Fibroblast of skin of right biceps (primary cell): ENCODE measurements around the gene CHD9NB.

Experiments
- DNase-seq: peaks from one replicate; pipeline ENCODE4 v3.0.0-alpha.2; 2013

Gene CHD9NB

DNA sequence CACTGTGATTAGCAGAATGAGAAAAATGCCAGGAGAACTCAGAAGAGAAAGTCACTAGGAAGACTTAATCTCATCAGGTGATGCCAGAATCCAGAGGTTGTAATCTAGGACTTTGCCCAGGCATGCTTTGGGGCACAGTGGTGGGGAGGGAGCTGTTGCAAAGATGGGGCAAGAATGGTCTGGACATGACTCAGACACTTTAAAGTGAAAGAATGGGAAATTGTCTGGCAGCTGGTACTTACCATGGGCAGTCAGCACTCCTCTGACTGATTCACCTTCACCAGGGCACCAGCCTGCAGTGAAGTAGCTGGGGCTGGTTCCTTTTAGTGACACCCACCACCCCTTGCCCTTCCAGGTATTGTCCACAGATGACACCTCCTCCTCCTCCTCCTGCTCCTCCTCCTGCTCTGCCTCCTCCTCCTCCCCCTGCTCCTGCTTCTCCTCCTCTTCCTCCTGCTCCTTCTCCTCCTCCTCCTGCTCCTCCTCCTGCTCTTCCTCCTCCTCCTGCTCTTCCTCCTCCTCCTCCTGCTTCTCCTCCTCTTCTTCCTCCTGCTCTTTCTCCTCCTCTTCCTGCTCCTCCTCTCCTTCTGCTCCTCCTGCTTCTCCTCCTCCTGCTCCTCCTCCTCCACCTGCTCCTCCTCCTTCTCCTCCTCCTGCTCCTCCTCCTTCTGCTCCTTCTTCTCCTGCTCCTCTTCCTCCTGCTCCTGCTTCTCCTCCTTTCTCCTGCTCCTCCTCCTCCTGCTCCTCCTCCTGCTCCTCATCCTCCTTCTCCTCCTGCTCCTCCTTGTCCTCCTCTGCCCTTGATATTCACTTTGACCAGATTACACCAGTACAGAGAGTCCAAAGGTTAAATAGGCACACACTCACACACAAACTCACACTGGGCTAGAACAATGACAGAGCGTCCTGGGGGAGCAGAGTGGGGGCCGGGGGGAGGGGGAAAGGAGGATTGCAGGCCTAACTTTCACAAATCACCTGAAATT lies at the start of gene CHD9NB:
Gene CHD9NB (minus strand): TSS at position 379 of the 983 bp plus-strand sequence. CDS start 8,739 bp downstream, outside the sequence.
- DNase-seq: peak; percentile 73

DNA sequence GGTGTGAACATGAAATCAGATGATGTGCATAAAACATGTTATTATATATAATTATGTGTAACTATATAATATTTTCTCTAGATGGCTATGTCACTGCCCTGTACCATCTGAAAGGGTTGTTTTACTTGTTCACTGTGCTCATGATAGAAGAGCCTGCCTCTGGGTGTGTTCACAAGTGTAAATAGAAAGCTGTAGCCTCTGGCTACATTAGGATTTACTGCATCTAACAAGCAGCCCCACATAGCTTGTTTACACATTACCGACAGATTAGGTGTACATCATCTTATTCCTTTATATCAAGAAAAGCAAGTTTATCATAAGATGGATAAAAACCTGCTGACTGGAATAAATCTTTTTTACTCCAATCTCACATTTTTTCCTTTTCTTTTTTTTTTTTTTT lies 48.2 kb upstream of the CHD9NB start:
- no peak for DNase-seq

DNA sequence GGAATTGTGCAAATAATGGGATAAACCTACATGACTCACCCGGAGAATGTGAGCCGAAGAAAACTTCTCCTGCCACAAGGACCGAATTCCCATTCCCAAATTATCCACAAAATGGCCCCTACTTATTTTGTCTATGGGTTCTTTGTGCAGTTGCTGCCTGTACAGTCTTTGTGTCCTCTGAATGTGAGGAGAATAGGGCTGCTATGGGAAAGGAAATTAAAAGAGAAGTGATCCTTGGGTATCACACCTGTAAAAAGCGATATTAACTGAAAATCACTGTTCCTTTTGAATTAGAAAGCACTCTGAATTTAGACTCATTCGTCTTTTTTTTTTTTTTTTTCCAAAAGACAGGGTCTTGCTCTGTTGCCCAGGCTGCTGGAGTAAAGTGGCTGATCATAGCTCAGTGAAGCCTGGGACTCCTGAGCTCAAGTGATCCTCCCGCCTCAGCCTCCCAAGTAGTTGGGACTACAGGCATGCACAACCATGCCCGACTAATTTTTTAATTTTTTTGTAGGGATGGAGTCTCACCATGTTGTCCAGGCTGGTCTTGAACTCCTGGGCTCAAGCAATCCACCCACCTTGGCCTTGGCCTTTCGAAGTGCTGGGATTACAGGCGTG lies 47.5 kb upstream of the CHD9NB start:
- DNase-seq: no peak

DNA sequence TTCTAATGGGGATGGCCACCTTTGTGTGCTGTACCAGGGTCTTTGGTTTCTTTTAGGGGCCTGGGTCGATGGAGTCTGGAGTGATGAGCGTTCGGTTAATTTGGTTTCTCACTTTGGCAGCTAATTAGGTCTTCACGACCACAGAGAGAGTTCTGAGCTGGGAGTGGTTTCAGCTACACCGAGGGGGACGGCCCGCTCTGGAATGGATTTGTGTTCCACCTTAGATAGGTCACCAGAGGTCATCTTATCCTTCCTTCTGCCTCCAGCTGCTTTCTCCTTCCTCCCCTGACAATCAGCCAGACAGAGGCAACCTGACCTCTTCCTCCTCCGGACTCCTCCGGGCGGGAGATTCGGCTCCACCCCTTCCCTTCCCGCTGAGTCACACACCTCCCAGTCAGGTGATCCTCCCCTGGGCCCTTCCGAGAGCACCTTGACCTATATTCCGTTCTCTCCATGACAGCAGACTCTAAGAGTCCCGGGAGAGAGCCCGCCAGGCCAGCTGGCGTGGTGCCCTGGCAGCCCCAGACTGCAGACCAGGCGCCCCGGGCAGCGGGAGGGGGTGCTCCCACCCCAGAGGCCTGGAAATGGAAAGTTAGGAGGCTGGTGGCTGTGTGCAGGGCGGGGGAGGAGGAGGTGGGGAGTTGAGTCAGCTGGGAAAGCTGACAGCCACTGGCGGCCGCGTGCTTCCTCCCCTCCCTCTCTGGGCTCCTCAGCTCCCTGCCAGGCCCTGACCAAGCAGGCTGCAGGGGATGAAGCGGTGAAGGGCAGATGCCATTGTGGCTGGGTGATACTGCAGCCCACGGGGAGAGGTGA lies 46.8 kb upstream of the CHD9NB start:
- peak; percentile 90 for DNase-seq

DNA sequence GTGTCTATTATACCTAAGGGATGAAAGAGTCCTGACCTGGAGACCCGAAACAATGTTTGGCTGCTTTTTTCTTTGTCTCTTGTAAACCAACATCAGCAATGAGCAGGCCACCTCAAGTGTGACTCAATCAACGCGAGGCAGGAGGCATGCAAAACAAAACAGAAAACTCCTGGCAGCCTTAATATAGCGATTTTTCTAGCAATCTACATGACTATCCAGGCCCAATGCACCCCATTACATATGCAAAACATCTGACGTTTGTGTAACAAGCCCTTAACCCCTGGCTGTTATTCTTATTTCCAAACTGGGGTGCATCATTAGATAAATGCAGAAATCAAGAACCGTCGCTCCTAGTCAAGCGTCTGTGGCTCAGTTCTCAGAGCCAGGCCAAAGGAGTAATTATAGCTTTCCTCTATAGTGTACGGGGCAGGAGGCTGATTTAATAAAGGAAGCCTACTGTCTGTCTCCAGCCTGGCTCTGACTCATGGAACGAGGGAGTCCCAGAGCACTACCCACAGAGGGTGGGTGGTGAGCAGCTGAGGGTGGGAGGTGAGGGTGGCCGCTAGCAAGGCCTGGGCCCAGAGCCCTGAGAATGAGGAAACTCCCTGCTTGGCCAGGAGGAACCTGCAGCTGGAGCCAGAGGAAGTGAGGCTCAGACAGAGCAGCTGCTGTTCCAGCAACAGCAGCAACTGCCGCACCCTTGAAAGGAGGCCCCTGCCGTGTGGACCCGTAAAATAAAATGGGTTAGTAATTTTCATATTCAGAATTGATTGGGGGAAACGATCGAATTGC lies 46.0 kb upstream of the CHD9NB start:
- peak; percentile 93 for DNase-seq

DNA sequence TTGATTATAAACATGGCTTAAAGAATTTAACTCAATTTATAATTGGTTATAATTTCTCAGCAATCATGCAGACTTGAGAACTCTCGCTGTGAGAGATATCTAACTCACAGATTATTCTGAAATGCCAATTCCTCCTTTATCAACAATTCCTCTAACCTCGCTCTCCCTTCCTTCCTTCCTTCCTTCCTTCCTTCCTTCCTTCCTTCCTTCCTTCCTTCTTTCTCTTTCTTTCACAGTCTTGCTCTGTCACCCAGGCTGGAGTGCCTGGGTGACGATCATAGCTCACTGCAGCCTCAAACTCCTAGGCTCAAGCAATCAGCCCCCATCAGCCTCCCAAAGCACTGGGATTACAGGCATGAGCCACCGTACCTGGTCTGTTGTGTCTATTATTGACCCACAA lies 44.5 kb upstream of the CHD9NB start:
- DNase-seq: no peak

DNA sequence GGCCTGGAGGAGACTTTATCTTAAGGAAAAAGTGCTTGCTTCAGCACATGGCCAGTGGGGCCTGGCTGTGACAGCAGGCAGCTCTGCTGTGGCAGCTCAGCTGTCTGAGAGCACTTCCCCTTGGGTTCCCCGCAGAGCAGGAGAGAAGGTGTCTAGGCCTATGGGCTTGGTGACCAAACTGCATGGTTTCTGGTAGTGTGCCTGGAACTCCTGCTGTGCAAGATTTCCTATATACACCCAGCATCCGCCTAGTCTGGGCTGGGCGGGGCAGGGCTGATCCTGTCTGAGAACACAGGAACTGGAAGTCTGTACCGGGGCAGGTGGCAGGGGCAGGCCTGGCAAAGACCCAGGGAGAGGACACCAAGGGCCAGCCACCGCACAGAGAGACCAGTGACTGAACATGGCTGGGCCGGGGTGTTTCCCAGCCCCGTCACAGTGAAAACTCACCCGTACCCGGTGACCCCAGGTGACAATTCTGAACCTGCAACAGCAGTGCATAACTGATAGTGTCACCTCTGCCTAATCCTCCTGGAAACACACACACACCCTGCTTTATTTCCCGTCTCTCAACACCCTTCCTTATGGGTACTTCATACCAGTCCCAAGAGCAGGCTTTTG lies 41.4 kb upstream of the CHD9NB start:
- no peak for DNase-seq

DNA sequence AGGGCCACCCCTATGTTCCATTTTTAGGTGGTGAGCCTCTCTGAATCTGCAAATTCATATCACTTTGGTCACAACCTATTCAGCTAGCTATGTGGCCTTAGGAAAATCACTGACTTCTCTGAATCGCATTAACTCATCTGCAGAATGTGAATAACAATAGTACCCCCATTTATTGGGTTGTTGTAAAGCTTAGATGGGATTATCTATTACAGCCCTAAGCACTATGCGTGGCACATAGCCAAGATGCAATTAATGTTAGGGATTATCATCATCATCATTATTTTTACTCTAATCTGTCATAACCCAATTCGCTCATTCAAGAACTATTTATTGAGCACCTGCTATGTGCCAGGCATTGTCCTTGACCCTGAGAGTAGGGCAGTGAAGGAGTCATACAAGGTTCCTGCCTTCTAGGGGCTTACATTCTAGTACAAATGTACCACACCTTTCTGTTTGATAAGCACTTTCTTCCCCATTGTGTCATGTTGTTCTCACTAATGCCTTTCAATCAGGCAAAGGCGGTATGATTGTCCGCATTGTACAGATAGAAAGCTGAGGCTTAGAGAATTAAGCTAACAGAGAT lies 40.6 kb upstream of the CHD9NB start:
- DNase-seq: no peak

DNA sequence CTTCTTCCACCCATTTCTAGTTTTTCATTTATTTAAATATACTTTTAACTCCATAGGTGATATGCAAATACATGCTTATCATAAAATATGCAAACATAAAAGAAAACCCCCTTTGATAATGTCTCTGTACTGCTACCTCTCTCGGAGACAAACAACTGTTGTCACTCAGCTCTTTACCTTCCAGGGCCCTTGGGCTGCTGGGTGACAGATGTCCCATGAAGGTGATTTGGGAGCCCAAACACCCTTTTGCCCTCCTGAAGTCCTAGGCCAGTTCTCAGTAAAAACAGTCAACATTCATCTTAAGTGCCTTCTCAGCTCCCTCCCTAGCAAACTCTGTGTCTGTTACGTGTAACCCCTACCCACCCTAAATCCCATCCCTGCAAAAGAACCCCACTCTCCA lies 39.6 kb upstream of the CHD9NB start:
- DNase-seq: no peak

DNA sequence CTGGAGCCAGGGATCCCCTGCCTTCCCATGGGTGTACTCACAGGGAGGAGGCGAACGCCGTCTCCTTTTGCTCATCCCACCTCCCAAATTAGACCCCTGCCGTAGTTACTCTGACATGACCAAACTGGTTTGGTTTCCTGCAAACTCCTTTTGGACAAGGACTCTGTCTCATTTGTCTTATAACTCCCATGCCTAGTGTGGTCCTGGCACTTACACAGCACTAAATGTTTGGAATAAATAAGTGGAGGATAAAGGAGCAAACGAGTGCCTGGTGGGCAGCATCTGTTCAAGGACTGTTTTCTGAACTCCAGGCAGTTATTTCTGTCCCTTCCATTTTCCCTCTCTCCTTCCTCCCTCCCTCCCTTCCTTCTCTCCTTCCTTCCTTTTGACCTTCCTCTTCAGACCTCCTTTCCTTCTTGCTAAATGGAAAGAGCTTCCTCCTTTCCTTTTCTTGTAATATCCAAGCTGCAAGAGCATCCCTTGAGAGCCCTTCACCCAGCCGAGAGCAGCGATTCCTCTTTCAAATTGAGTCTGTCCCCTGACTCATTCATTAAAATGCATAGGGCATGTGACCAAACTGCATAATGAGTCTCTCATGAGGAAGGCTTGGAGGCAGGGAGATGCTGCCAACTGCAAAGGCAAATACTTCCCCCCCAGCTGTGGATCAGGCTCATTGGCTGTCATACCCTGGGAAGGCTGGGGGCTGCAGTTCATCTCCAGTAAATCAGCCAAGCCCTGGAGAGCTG lies 38.9 kb upstream of the CHD9NB start:
- peak; percentile 96 for DNase-seq

DNA sequence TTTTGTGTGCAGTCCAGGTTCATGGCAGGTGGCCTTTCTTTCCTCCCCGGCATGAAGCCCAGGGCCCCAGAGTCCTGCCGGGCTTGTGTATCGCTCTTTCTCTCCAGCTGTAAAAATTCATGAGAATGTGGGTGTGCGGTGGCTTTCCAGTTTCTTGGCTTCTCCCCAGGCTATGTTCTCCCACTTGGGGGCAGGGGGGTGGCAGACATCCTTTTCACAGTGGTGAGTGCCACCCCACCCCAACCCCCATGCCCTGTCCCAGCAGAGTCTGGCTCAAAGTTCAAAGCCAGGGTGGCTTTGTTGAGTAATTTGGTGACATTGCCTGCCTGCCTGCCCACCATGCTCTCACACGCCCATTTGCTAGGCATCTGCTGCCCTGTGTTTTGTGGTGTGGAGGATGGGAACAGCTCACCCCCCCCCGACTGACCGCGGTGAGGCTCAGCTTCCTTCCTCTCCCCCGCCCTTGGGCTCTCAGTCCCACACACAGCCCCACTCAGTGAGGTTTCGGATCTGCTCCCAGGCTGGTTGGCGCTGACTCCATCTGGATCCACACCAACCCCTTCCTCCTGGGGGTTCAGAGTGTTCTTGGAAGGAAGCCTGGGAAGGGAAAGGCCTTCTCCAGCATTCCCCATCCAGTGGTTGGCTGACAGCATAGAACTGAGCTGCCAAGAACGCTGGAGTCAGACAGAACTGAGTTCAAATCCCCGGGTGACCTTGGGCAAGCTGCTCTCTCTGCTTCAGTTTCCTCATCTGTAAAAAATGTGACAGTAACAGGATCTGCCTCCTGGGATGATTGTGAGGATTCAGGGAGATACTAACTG lies 38.1 kb upstream of the CHD9NB start:
- peak; percentile 99 for DNase-seq

DNA sequence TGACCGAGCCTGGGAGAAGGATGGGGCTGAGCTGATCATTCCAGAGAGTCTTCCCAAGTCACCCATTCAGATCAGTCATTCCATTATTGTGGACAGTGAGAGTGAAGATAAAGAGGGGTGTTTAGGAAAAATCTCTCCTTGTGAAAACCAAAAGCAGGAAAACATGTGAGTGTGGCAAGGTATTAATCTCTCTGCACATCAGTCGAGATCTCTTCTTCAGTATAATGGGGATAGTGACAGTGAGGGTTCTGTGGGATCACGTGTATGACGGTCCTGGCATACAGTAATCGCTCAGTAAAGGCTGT lies 37.5 kb upstream of the CHD9NB start:
- no peak for DNase-seq

DNA sequence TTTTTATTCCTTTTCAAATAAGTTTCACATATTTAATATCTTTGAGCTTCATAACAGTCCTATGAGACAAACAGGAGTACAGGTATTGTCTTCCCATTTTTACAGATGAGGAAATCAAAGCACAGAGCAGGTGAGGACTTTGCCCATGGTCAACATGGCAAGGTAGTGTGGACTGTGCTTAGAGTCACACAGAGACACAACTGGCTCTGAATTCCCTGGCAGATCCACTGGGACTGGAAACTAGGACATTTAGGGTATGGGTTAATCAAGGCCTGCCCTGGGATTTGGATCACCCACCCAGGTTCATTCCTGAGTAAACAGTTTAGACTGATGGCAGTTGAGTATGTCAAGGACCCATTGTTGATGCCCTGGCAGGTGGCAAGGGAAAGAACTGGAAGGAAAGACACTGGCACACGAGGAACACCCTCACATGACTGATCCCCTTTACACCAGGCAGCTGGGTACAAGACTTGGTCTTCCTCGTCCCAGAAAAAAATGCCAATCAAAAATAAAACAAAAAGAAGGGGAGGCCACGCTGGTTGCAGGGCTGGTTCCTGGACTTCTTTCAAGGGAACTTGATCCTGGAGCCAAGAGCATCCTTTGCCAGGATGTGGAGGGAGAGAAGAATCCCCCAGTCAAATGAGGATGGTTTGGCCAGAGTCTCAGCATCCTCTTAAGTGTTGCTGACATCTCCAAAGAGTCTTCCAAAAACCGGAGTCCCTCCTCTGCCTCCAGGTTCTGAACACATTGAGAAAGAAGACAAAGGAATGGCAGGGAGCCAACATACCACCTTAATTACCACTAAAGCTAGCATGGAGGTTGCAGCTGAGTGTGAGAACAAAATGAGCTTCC lies 37.0 kb upstream of the CHD9NB start:
- peak; percentile 45 for DNase-seq

DNA sequence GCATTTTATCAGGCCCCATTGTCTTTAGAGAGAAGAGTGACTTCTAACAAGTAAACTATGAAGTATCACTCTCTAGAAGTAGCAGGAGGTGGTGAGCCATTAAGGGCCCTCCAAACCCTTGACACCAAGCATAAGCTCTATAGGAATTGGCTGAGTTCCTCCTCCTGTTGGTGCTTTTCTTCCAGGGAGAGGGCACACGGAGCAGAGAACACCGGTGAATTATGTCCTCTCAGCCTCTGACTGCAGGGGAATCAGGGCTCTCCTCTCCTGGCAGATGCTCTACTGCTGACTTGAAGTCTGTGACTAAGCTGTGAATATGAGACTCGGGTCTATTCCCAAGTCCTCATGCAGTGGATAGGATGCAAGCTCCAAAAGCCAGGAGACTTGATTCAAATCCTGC lies 34.4 kb upstream of the CHD9NB start:
- DNase-seq: peak; percentile 58

DNA sequence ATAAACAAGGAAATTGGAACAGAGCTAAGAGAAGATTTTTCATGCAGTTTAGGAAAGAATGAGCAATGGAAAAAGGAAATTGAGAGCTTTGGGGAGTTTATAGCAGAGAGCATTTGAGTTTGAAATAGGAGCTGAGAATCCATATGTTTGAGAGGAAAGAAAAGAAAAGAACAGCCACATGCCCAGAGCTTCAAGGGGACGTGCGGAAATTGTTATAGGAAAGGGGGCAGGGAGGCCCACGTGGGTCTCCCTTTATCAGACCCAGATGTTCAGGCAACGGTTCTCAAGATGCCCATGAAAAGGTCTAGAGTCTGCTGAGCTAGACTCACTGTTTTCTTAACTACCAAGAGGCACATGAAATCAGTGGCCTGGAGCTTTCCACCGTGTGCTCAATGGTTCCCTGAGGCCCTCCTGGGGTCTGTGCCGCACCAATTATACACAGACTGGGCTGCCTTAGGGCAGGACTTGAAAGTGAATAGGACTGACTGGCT lies 33.3 kb upstream of the CHD9NB start:
- peak; percentile 82 for DNase-seq

DNA sequence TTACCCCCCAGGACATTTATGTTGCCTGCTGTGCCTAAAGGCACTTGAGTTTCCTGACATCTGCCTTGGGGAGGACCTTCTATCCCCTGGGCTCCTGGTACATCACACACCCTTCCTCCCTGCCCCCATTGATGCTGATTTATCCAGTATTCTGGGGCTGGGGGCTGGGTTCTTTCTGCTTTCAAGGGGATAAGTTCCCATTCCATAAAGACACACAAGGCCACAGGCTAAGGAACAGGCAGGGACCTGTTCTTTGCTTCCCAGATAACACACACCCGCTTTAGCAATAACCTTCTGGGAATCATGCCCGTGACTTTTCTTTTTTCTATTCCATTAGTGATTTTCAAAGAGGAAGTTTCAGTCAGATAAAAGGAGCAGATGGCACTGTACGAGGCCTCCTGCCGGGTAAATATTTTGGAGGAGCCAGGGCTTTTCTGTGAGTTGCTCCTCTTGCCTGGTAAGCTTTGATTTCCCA lies 32.7 kb upstream of the CHD9NB start:
- DNase-seq: peak; percentile 27

DNA sequence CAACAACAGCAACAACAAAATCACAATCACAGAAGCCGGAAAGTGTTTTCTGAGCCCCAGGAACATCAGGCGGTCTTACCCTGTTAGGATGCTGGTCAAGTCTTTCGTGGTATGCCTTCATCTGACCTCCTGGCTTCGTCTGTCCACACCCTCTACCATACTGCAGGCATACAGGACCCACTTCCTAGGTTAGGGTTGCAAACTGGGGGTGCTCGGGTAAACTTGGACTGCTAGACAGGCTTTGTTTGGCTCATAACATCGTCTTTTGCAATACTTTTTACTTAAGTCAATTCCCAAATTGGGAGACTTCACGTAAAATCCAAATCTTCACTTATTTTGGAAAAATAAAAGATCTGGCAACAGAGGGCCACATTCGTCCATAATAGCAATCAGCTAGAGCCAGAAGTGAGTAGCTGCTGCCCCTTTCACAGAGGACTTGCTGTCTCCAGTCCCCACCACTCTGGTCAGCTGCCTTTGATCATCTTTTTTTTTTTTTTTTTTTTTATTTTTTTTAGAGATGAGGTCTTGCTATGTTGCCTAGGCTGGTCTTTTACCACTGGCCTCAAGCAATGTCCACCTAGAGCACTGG lies 32.1 kb upstream of the CHD9NB start:
- no peak for DNase-seq

DNA sequence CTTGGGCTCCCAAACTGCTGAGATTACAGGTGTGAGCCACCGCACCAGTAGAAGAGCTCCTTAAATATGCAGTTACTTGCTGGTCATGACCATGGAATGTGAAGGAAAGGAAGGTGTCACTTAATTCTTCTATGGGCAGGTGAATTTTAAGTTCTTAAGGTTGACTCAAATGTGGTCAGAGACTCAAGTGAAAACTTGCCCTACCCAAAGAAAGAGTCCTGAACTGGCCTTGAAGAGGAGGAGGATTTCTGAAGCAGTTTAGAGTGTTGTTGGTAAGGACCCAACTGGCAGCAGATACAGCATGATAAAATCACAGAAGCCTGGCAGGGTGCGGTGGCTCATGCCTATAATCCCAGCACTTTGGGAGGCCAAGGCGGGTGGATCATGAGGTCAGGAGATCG lies 31.4 kb upstream of the CHD9NB start:
- no peak for DNase-seq
